Hematopoietic multipotent progenitor cell treated with erythropoietin and hydrocortisone succinate and interleukin-3 and kit ligand, for 8 days (in vitro differentiated cells): ENCODE measurements around the gene ZNF555.
"Not testable (repeated sequence)": the region's sequence is repeated elsewhere in the genome, so short reads cannot be mapped to it uniquely, and the experiment has no call there.

ENCODE experiments used
- DNase-seq: peaks from one replicate; pipeline ENCODE4 v3.0.0-alpha.2; 2015

Gene ZNF555

GRCh38 chr19:2840794-2841791 is at the start of gene ZNF555:
ZNF555 (plus strand) TSS chr19:2841475; CDS start chr19:2841573, 98 bp downstream.
- DNase-seq, result peak; percentile 98

DNA sequence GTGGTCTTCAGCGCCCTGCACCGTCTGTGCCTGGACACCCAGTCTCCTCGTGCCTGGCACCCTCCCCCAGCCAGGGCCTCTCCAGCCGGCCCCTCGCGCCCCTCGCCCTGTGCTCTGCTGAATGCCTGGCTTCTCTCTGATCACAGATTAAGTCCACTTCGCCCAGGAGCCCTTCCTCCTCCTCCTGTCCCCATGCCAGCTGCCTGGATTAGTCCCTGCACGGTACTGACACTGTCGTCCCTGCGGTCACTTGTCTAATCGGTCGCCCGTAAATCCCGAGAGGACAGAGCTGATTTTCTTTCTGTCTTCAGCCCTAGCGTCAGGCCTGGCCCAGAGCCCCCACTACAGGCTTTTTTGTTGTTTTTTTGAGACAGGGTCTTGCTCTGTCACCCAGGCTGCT is 49.4 kb upstream of the ZNF555 start:
- DNase-seq, result no peak

DNA sequence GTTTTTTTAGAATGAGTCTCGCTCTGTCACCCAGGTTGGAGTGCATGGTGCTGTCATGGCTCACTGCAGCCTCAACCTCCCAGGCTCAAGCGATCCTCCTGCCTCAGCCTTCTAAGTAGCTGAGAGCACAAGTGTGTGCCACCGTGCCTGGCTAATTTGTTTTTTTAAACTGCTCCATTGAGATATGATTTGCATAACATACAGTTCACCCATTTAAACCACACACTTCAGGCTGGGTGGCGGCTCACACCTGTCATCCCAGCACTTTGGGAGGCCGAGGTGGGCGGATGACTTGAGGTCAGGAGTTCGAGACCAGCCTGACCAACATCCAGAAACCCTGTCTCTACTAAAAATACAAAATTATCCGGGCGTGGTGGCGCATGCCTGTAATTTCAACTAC is 48.6 kb upstream of the ZNF555 start:
- DNase-seq, result not testable (repeated sequence)

DNA sequence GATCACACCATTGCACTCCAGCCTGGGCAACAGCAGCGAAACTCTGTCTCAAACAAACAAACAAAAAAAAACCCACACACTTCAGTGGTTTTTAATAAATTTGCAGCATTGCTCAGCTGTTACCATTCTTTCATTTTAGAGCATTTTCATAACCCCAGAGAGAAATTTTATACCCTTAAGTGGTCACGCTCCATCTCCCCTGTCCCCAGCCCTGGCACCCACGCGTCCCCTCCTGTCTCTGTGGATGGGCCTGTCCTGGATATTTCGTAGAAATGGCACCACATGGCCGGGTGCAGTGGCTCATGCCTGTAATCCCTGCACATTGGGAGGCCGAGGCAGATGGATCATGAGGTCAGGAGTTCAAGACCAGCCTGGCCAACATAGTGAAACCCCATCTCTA is 48.1 kb upstream of the ZNF555 start:
- DNase-seq, result no peak

GRCh38 chr19:2793577-2793976 is 47.7 kb upstream of the ZNF555 start:
- DNase-seq, result no peak

GRCh38 chr19:2795827-2796658 is 45.2 kb upstream of the ZNF555 start:
- no peak for DNase-seq

GRCh38 chr19:2796659-2797266 is 44.5 kb upstream of the ZNF555 start:
- DNase-seq, result no peak

DNA sequence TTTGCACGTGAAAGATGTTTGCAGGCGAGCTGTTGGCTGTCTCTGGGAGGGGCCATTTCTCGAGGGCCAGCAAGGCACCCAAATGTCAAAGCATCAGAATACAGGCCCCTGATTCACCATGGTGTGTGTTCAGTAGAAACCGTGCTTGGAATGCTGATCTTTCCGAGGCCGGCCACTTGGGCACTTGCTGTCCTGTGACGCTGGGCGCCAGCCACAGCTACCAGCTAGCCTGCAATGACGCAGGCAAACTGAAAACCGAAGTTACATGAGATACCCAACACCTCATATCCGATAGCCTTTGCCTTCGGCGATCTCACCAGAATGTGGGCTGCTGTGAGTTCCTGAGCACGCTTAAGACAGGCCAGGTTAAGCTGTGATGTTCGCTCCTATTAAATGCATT is 44.0 kb upstream of the ZNF555 start:
- no peak for DNase-seq

DNA sequence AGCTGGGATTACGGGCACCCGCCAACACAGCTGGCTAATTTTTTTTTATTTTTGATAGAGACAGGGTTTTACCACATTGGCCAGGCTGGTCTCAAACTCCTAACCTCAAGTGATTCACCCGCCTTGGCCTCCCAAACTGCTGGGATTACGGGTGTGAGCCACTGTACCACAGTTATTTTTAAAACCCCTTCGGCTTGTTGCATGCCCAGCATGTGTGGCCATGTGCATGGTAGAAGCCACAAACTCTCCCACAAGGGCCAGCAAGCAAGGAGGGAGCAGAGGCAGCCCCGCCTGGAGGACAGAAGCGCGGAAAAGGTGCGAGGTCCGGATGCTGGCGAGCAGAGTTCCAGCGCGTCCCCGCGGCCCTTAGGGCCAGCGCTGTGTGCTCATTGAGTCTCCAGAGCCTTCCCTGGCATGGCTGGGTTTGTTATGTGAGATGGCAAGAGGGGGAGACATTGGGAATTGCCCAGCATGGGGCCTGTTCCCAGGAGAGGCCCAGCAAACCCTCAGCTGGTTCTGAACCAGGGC is 43.1 kb upstream of the ZNF555 start:
- no peak for DNase-seq

GRCh38 chr19:2798733-2799132 is 42.5 kb upstream of the ZNF555 start:
- DNase-seq, result peak; percentile 67

- DNase-seq, result no peak
Observed at GRCh38 chr19:2799273-2800020, 41.8 kb upstream of the ZNF555 start.

- no peak for DNase-seq
Observed at GRCh38 chr19:2800506-2800905, 40.8 kb upstream of the ZNF555 start.

- DNase-seq, result no peak
Observed at GRCh38 chr19:2802826-2803225, 38.4 kb upstream of the ZNF555 start.

DNA sequence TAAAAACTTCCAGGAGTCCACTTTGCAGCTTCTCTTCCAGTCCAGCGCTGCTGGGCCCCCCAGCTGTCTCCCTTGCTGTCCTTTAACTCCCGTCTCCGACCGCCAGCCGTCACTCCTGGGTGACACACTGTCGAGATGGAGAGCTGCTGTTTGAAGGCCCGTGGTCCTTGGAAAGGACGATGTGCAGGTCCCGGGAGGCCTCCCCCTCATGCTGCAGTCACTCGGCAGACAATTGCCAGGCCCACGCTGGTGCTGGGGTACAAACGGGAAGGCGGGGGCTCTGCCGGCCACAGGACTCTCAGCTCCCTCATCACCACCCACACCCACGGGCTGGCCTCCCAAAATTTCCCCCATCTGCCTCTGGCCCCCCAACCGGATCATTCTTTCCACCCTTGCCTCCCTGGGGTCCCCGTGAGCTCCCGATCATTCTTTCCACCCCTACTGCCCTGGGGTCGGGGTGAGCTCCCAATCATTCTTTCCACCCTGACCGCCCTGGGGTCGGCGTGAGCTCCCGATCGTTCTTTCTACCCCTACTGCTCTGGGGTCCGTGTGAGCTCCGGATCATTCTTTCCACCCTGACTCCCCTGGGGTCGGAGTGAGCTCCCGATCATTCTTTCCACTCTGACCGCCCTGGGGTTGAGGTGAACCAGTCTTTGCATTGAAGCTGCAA is 37.7 kb upstream of the ZNF555 start:
- no peak for DNase-seq

DNA sequence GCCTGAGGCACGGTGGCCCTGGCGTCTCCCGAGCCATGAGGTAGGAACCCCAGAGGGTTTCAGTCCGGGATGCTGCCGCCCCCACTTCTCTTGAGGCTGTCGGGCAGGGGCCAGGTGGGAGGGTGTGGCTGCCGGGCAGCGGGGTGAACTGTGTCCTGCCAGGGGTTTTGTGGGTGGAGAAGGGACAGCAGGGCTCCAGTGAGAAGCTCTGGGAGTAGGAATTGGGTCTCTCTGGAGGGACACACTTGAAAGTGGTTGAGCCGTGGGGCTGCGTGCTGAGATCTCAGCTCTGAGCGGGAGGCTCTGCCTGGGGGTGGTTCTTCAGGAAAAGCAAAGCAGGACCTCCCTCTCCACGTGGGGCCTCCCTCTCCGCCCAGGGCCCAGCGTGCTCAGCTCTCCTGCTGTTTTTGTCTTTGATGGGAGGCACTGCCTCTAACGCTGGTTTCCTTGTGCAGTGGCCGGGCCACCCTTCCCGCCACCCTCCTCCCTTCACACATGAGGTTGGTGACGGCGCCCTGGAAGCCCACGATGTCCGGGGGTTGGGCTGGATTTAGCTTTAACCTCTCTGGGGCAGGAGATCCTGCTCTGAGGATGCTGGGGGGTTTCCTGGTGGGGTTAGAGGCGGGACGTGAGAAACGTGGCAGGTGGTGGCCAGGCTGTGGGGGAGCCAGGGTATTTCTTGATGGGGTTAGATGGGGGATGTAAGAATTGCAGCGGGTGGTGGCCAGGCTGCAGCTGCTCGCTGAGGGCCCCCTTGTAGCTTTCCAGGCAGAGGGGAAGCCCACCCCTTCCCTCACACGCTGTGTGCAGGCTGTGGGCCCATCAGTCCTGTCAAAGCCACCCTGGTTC is 36.9 kb upstream of the ZNF555 start:
- DNase-seq, result no peak

- DNase-seq, result no peak
Observed at GRCh38 chr19:2805261-2805900, 35.9 kb upstream of the ZNF555 start.

GRCh38 chr19:2805991-2806649 is 35.2 kb upstream of the ZNF555 start:
- no peak for DNase-seq

- no peak for DNase-seq
Observed at GRCh38 chr19:2806736-2807378, 34.4 kb upstream of the ZNF555 start.
